GM21825 (cell line): ENCODE measurements around the gene PLEKHG1.

Source experiments
- ATAC-seq: cut with Tn5 transposase; IDR thresholded peaks from one replicate; pipeline ENCODE4 v1.9.1; 2021; ENCODE audit warnings: mild to moderate bottlenecking, moderate library complexity; ENCODE audit not compliant: unreplicated experiment

The PLEKHG1 gene

GRCh38 chr6:150617496-150618460, 18.1 kb downstream of the PLEKHG1 start:
- no peak for ATAC-seq

- no peak for ATAC-seq
These were observed 19.6 kb downstream of the PLEKHG1 start for GRCh38 chr6:150619275-150619674.

- no peak for ATAC-seq
These were observed 20.6 kb downstream of the PLEKHG1 start for GRCh38 chr6:150620244-150620643.

- ATAC-seq: no peak
These were observed 21.1 kb downstream of the PLEKHG1 start for GRCh38 chr6:150620763-150621162.

GRCh38 chr6:150622476-150622875, 22.8 kb downstream of the PLEKHG1 start:
- ATAC-seq: no peak

- ATAC-seq: peak; percentile 97
These were observed 23.5 kb downstream of the PLEKHG1 start for GRCh38 chr6:150622941-150623874.

- no peak for ATAC-seq
These were observed 24.5 kb downstream of the PLEKHG1 start for GRCh38 chr6:150624191-150624590.

- ATAC-seq: no peak
These were observed 26.2 kb downstream of the PLEKHG1 start for GRCh38 chr6:150625927-150626326.

- ATAC-seq: no peak
These were observed 27.5 kb downstream of the PLEKHG1 start for GRCh38 chr6:150627154-150627553.

- ATAC-seq: no peak
These were observed 27.9 kb downstream of the PLEKHG1 start for GRCh38 chr6:150627585-150628025.

- no peak for ATAC-seq
These were observed 29.2 kb downstream of the PLEKHG1 start for GRCh38 chr6:150628908-150629307.

GRCh38 chr6:150631283-150631983, 31.7 kb downstream of the PLEKHG1 start:
- peak; percentile 46 for ATAC-seq

- no peak for ATAC-seq
These were observed 32.4 kb downstream of the PLEKHG1 start for GRCh38 chr6:150631984-150632642.

- ATAC-seq: peak; percentile 31
These were observed 33.2 kb downstream of the PLEKHG1 start for GRCh38 chr6:150632785-150633485.

- ATAC-seq: peak; percentile 17
These were observed 33.8 kb downstream of the PLEKHG1 start for GRCh38 chr6:150633486-150633834.

- no peak for ATAC-seq
These were observed 34.7 kb downstream of the PLEKHG1 start for GRCh38 chr6:150634176-150634963.

- no peak for ATAC-seq
These were observed 35.2 kb downstream of the PLEKHG1 start for GRCh38 chr6:150634964-150635292.

- no peak for ATAC-seq
These were observed 36.3 kb downstream of the PLEKHG1 start for GRCh38 chr6:150635906-150636514.

- ATAC-seq: no peak
These were observed 37.1 kb downstream of the PLEKHG1 start for GRCh38 chr6:150636808-150637207.
